PC-9 (cell line): ENCODE data around the gene GPBP1. TPM values are rescaled to one million over a fixed set of nuclear protein-coding genes. Genes with fewer than 3 reads are reported as not detected.

Source experiments
- BruUV-seq: library from RNA; stranded (reverse); fragments of 400-500 nt; replicated peaks from 2 replicates; lab custom pipeline; 2021; lab: Mats Ljungman, UMichigan
- CTCF ChIA-PET: fragments of 300-600 bp; sonication (Branson Sonifier 250); formaldehyde crosslinking; loops from one replicate; lab custom pipeline; 2022; ENCODE audit warnings: antibody characterized with exemption; lab: Charles Lee
- POLR2A ChIA-PET: fragments of 300-600 bp; sonication (Branson Sonifier 250); formaldehyde crosslinking; loops from one replicate; lab custom pipeline; 2022; ENCODE audit warnings: antibody characterized with exemption; ENCODE audit not compliant: unreplicated experiment; lab: Charles Lee
- DNase-seq, 2 experiments: peaks; one replicate each; pipeline versions ENCODE4 v3.0.0 to v3.0.0-alpha.2; 2015 to 2022; ENCODE audit warnings: mixed read lengths in 1 of 2
- H2AFZ ChIP-seq: fragments of 200-600 bp; sonication (generic); 2 replicates; pipeline ENCODE4 v1.8.1; 2017; ENCODE audit warnings: antibody characterized with exemption
- H3F3A ChIP-seq: fragments of 200-600 bp; sonication (generic); 2 replicates; pipeline ENCODE4 v1.8.1; 2017; ENCODE audit warnings: antibody characterized with exemption, mild to moderate bottlenecking, low read depth; ENCODE audit not compliant: insufficient read depth
- H3K27ac ChIP-seq: fragments of 200-600 bp; sonication (generic); 2 replicates; pipeline ENCODE4 v1.6.1; 2016; ENCODE audit warnings: mixed run types
- H3K27me3 ChIP-seq: fragments of 200-600 bp; sonication (generic); 2 replicates; pipeline ENCODE4 v1.6.1; 2016; ENCODE audit warnings: low read depth, mixed run types; ENCODE audit not compliant: insufficient read depth
- H3K36me3 ChIP-seq: fragments of 200-600 bp; sonication (generic); 2 replicates; pipeline ENCODE4 v1.6.1; 2016; ENCODE audit warnings: low read depth, mixed run types
- H3K4me1 ChIP-seq: fragments of 200-600 bp; sonication (generic); replicated peaks from 2 replicates; pipeline ENCODE4 v1.6.1; 2016; ENCODE audit warnings: mixed run types; ENCODE audit not compliant: insufficient read depth
- H3K4me2 ChIP-seq: fragments of 200-600 bp; sonication (generic); 2 replicates; pipeline ENCODE4 v1.6.1; 2017; ENCODE audit warnings: mixed run types
- H3K4me3 ChIP-seq: fragments of 200-600 bp; sonication (generic); 2 replicates; pipeline ENCODE4 v1.6.1; 2016; ENCODE audit warnings: mixed run types
- H3K79me2 ChIP-seq: fragments of 200-600 bp; sonication (generic); 2 replicates; pipeline ENCODE4 v1.6.1; 2017; ENCODE audit warnings: low read depth, mixed run types
- H3K9me2 ChIP-seq: fragments of 200-600 bp; sonication (generic); 2 replicates; pipeline ENCODE4 v1.8.1; 2017; ENCODE audit warnings: mild to moderate bottlenecking; ENCODE audit not compliant: insufficient read depth
- H3K9me3 ChIP-seq: fragments of 200-600 bp; sonication (generic); 2 replicates; pipeline ENCODE4 v1.8.1; 2016; ENCODE audit warnings: low read depth; ENCODE audit not compliant: insufficient read depth
- H4K20me1 ChIP-seq: fragments of 200-600 bp; sonication (generic); 2 replicates; pipeline ENCODE4 v1.8.1; 2017; ENCODE audit not compliant: insufficient read depth
- EZH2 ChIP-seq: fragments of 200-600 bp; sonication (generic); IDR thresholded peaks from 2 replicates; pipeline ENCODE4 v1.8.0; 2017; ENCODE audit warnings: antibody characterized with exemption, low read depth
- intact Hi-C: fragments of 100-400 bp; cut with micrococcal nuclease; formaldehyde crosslinking; loops from one replicate; pipeline ENCODE4 v1.10.0; 2022; ENCODE audit not compliant: unreplicated experiment
- total RNA-seq: library from RNA; stranded (reverse); gene quantifications from 2 replicates; pipeline ENCODE4 v1.2.3, GENCODE V29; 2021
- TF ChIP-seq, protein P1 (sequence below): fragments of 200-600 bp; sonication (generic); conservative IDR thresholded peaks from 2 replicates; pipeline ENCODE4 v1.6.1; 2017; ENCODE audit warnings: mixed run types, antibody characterized with exemption, mild to moderate bottlenecking, moderate library complexity

GPBP1 gene
- total RNA-seq, 1 experiment from 2014 or later: 75.0 TPM

DNA sequence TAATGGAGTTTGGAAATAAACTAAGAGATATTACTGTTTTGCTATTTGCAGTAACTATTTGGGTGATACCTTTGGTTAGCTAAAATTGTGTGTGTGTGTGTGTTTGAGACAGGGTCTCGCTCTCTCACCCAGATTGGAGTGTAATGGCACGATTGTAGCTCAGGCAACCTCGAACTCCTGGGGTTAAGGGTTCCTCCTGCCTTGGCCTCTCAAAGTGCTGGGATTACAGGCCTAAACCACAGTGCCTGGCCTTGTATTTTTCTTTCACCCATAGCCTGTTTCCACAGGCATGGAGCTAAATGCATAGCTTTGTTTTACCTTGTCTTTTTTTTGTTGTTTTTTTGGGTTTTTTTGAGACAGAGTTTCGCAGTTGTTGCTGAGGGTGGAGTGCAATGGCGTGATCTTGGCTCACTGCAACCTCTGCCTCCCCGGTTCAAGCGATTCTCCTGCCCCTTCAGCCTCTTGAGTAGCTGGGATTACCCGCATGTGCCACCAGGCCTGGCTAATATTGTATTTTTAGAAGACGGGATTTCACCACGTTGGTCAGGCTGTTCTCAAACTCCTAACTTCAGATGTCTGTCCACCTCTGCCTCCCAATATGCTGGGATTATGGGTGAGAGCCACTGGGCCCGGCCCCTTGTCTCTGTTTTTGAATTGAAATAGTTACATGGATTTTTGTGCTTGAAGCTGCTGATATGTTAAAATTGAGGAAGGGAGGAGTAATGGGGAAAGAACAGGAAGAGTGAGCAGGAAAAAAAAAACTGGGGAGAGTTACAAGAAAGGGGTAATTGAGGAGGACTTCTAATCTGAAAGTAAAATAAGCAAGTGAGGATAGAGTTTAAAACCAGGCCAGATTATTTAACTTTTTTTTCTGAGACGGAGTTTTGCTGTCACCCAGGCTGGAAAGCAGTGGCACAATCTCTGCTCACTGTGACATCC lies 5.7 kb downstream of the GPBP1 start:
- CTCF ChIA-PET: no interaction called here
- peaks cover 93% of the 10 kb centered on the region for H4K20me1 ChIP-seq
- POLR2A ChIA-PET: no interaction called here
- H3F3A ChIP-seq: peaks cover 20% of the 10 kb centered on the region
- H3K4me1 ChIP-seq: peaks cover 45% of the 10 kb centered on the region
- H3K36me3 ChIP-seq: peaks cover 45% of the 10 kb centered on the region
- TF ChIP-seq EZH2: no peak
- TF ChIP-seq, protein P1, sequence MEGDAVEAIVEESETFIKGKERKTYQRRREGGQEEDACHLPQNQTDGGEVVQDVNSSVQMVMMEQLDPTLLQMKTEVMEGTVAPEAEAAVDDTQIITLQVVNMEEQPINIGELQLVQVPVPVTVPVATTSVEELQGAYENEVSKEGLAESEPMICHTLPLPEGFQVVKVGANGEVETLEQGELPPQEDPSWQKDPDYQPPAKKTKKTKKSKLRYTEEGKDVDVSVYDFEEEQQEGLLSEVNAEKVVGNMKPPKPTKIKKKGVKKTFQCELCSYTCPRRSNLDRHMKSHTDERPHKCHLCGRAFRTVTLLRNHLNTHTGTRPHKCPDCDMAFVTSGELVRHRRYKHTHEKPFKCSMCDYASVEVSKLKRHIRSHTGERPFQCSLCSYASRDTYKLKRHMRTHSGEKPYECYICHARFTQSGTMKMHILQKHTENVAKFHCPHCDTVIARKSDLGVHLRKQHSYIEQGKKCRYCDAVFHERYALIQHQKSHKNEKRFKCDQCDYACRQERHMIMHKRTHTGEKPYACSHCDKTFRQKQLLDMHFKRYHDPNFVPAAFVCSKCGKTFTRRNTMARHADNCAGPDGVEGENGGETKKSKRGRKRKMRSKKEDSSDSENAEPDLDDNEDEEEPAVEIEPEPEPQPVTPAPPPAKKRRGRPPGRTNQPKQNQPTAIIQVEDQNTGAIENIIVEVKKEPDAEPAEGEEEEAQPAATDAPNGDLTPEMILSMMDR: no peak
- H3K27me3 ChIP-seq: no peaks in the 10 kb centered on the region
- peak overlapping the region; percentile 91 for H3K4me2 ChIP-seq
- no TSS peak for BruUV-seq
- no peaks in the 10 kb centered on the region for H3K9me3 ChIP-seq
- peak overlapping the region; percentile 76; the same call in 1 of the 2 replicates for H3K4me3 ChIP-seq
- peaks cover 100% of the 10 kb centered on the region for H3K79me2 ChIP-seq
- H3K27ac ChIP-seq: no peak overlapping the region; the same call in 1 of the 2 replicates
- intact Hi-C loops: no loop called here
- no peak overlapping the region for H2AFZ ChIP-seq
- DNase-seq: no peak
- no peaks in the 10 kb centered on the region for H3K9me2 ChIP-seq

DNA sequence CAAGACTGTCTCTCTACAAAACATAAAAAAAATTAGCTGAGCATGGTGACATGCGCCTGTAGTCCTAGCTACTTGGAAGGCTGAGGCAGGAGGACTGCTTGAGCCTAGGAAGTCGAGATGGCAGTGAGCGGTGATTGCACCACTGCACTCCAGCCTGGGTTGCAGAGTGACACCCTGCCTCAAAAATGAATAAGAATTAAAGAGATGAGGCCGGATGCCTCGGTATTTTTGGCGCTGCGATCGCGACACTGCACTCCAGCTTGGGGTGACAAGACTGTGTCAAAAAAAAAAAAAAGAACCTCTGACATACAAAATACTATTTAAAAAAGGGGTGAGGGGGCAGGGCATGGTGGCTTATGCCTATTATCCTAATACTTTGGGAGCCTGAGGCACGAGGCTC lies 7.3 kb downstream of the GPBP1 start:
- no peak overlapping the region for H3K27ac ChIP-seq
- peaks cover 48% of the 10 kb centered on the region for H3K4me1 ChIP-seq
- intact Hi-C loops: no loop called here
- no peaks in the 10 kb centered on the region for H3K9me2 ChIP-seq
- POLR2A ChIA-PET: no interaction called here
- DNase-seq: no peak
- H3K4me3 ChIP-seq: no peak overlapping the region
- 0 out of 2 replicates have a peak overlapping the region, but pooled peaks have one; percentile 7 for H3K4me2 ChIP-seq
- no peak overlapping the region for H2AFZ ChIP-seq
- CTCF ChIA-PET: no interaction called here
- peaks cover 38% of the 10 kb centered on the region for H3K36me3 ChIP-seq
- no peak for TF ChIP-seq EZH2
- TF ChIP-seq, protein P1: no peak
- peaks cover 11% of the 10 kb centered on the region for H3F3A ChIP-seq
- peaks cover 100% of the 10 kb centered on the region for H3K79me2 ChIP-seq
- peaks cover 99% of the 10 kb centered on the region for H4K20me1 ChIP-seq
- no peaks in the 10 kb centered on the region for H3K9me3 ChIP-seq
- no peaks in the 10 kb centered on the region for H3K27me3 ChIP-seq
- BruUV-seq: no TSS peak

DNA sequence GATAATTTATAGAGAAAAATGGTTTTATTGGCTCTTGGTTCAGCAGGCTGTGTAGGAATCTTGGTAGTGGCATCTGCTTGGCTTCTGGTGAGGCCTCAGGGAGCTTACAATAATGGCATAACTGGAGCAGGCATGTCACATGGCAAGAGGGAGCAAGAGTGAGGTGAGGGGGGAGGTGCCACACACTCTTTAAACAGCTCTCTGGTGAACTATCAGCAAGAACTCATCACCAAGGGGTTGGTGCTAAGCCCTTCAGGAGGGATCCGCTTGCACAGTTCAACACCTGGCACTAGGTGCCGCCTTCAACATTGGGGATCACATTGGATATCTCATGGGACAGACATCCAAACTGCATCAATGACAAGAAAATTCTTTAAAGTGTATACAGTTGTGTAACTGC lies 10.5 kb downstream of the GPBP1 start:
- Histone ChIP-seq H3K9me2 (no peaks in the 10 kb centered on the region), H3K27ac (no peak overlapping the region), H3K4me3 (no peak overlapping the region), H2AFZ (no peak overlapping the region), H3K36me3 (peaks cover 18% of the 10 kb centered on the region), H3K9me3 (no peaks in the 10 kb centered on the region), H3F3A (peaks cover 11% of the 10 kb centered on the region; the same call in 1 of the 2 replicates), H3K27me3 (no peaks in the 10 kb centered on the region), H3K4me1 (peaks cover 19% of the 10 kb centered on the region), H4K20me1 (peaks cover 99% of the 10 kb centered on the region), H3K79me2 (peaks cover 100% of the 10 kb centered on the region), H3K4me2 (no peak overlapping the region)
- intact Hi-C loops: no loop called here
- TF ChIP-seq EZH2: no peak
- TF ChIP-seq, protein P1: no peak
- ChIA-PET POLR2A (no interaction called here), CTCF (interaction anchor here (0.5 kb wide), 1 partner anchor 36 kb away, joined by 6 read pairs; no protein-coding TSS in a partner anchor)
- no peak for DNase-seq
- BruUV-seq: no TSS peak
